Neural cell (in vitro differentiated cells): ENCODE data around the gene PPP1R36. TPM values are rescaled to one million over a fixed set of nuclear protein-coding genes. Genes with fewer than 3 reads are reported as not detected.
A peak's percentile ranks its signal among the peaks of the same experiment; 100 is the strongest.

Experiments used
- H2AFZ ChIP-seq: fragments of 200-600, 300-800 bp; sonication (generic), shearing (Covaris generic); 2 replicates; pipeline ENCODE4 v1.6.0; 2014; ENCODE audit warnings: low read depth, mild to moderate bottlenecking, antibody characterized with exemption, low read length, moderate library complexity
- H3F3A ChIP-seq: fragments of 200-600 bp; shearing (Covaris generic); 2 replicates; pipeline ENCODE4 v1.6.1; 2016; ENCODE audit warnings: mild to moderate bottlenecking, moderate library complexity, mixed read lengths, antibody characterized with exemption, low read length; ENCODE audit not compliant: insufficient read depth, poor library complexity, severe bottlenecking
- H3K27ac ChIP-seq: fragments of 200-600, 300-800 bp; sonication (generic), shearing (Covaris generic); 2 replicates; pipeline ENCODE4 v1.5.1; 2014; ENCODE audit warnings: mild to moderate bottlenecking, low read length, moderate library complexity
- H3K27me3 ChIP-seq: fragments of 300-800, 200-600 bp; sonication (generic), shearing (Covaris generic); 2 replicates; pipeline ENCODE4 v1.6.0; 2014; ENCODE audit warnings: mild to moderate bottlenecking, low read depth, low read length, moderate library complexity; ENCODE audit not compliant: insufficient read depth
- H3K36me3 ChIP-seq: fragments of 300-800, 200-600 bp; sonication (generic), shearing (Covaris generic); 2 replicates; pipeline ENCODE4 v1.5.1; 2014; ENCODE audit warnings: mild to moderate bottlenecking, antibody characterized with exemption, low read length, moderate library complexity; ENCODE audit not compliant: insufficient read depth
- H3K4me2 ChIP-seq: fragments of 300-800, 200-600 bp; sonication (generic), shearing (Covaris generic); 2 replicates; pipeline ENCODE4 v1.6.0; 2014; ENCODE audit warnings: mild to moderate bottlenecking, low read length
- H3K4me3 ChIP-seq: fragments of 300-800, 200-600 bp; sonication (generic), shearing (Covaris generic); 2 replicates; pipeline ENCODE4 v1.5.1; 2014; ENCODE audit warnings: mild to moderate bottlenecking, low read length, moderate library complexity
- H3K79me2 ChIP-seq: fragments of 200-600 bp; shearing (Covaris generic); replicated peaks from 2 replicates; pipeline ENCODE4 v1.6.0; 2014; ENCODE audit warnings: mild to moderate bottlenecking, low read length, moderate library complexity; ENCODE audit not compliant: insufficient read depth
- H3K9ac ChIP-seq: fragments of 300-800, 200-600 bp; sonication (generic), shearing (Covaris generic); 2 replicates; pipeline ENCODE4 v1.6.1; 2016; ENCODE audit warnings: mild to moderate bottlenecking, low read length, mixed read lengths
- H3K9me2 ChIP-seq: fragments of 200-600 bp; shearing (Covaris generic); 2 replicates; pipeline ENCODE4 v1.6.1; 2016; ENCODE audit warnings: mild to moderate bottlenecking, low read length, mixed read lengths; ENCODE audit not compliant: insufficient read depth
- H3K9me3 ChIP-seq: fragments of 200-600, 300-800 bp; sonication (generic), shearing (Covaris generic); 2 replicates; pipeline ENCODE4 v1.6.1; 2016; ENCODE audit warnings: mild to moderate bottlenecking, mixed run types, low read length, moderate library complexity, mixed read lengths
- H4K20me1 ChIP-seq: fragments of 200-600 bp; shearing (Covaris generic); 2 replicates; pipeline ENCODE4 v1.6.1; 2016; ENCODE audit warnings: mild to moderate bottlenecking, mixed run types; ENCODE audit not compliant: insufficient read depth
- CTCF ChIP-seq: fragments of 450-650 bp; IDR thresholded peaks from 2 replicates; pipeline ENCODE4 v1.5.1; 2014; ENCODE audit warnings: antibody characterized with exemption, mild to moderate bottlenecking, moderate library complexity; ENCODE audit not compliant: poor library complexity, severe bottlenecking
- EP300 ChIP-seq: fragments of 450-650 bp; conservative IDR thresholded peaks from 2 replicates; pipeline ENCODE4 v1.6.1; 2014; ENCODE audit warnings: antibody characterized with exemption, mild to moderate bottlenecking, moderate library complexity; ENCODE audit not compliant: poor library complexity, severe bottlenecking
- EZH2 ChIP-seq: fragments of 200-600, 300-800 bp; shearing (Covaris generic), sonication (generic); IDR thresholded peaks from 2 replicates; pipeline ENCODE4 v1.6.1; 2014; ENCODE audit warnings: antibody characterized with exemption, low read length, borderline replicate concordance, mild to moderate bottlenecking; ENCODE audit not compliant: insufficient read depth, poor library complexity, severe bottlenecking
- MXI1 ChIP-seq: fragments of 450-650 bp; conservative IDR thresholded peaks from 2 replicates; pipeline ENCODE4 v1.6.1; 2014; ENCODE audit warnings: antibody characterized with exemption, mild to moderate bottlenecking; ENCODE audit not compliant: poor library complexity, severe bottlenecking
- POLR2AphosphoS5 ChIP-seq: IDR thresholded peaks from 2 replicates; pipeline ENCODE4 v1.6.1; 2012
- RAD21 ChIP-seq: fragments of 450-650 bp; conservative IDR thresholded peaks from 2 replicates; pipeline ENCODE4 v1.6.1; 2014; ENCODE audit warnings: antibody characterized with exemption, mild to moderate bottlenecking, moderate library complexity
- REST ChIP-seq: IDR thresholded peaks from 2 replicates; pipeline ENCODE4 v1.6.1; 2012; ENCODE audit warnings: borderline replicate concordance
- SMC3 ChIP-seq: fragments of 450-650 bp; conservative IDR thresholded peaks from 2 replicates; pipeline ENCODE4 v1.6.1; 2014; ENCODE audit warnings: antibody characterized with exemption, mild to moderate bottlenecking, moderate library complexity; ENCODE audit not compliant: poor library complexity
- TAF1 ChIP-seq: IDR thresholded peaks from 2 replicates; pipeline ENCODE4 v1.6.1; 2012; ENCODE audit warnings: low read depth
- polyA plus RNA-seq: library from polyadenylated mRNA; depleted of rRNA; stranded (reverse); fragments of >200 nt; gene quantifications from 2 replicates; pipeline ENCODE4 v1.2.3, GENCODE V29; 2014

Gene PPP1R36
- polyA plus RNA-seq, 1 donor from 2014 or later: not detected

- H2AFZ ChIP-seq: no peak overlapping the region
- no peaks in the 10 kb centered on the region for H3K9me3 ChIP-seq
- no peaks in the 10 kb centered on the region for H4K20me1 ChIP-seq
- H3K27ac ChIP-seq: no peak overlapping the region
- TF ChIP-seq EZH2 (no peak), EP300 (no peak), SMC3 (no peak), CTCF (no peak), TAF1 (no peak), RAD21 (no peak), MXI1 (no peak), POLR2AphosphoS5 (no peak), REST (no peak)
- no peak overlapping the region for H3K9ac ChIP-seq
- no peaks in the 10 kb centered on the region for H3K27me3 ChIP-seq
- no peaks in the 10 kb centered on the region for H3F3A ChIP-seq
- no peaks in the 10 kb centered on the region for H3K9me2 ChIP-seq
- no peaks in the 10 kb centered on the region for H3K79me2 ChIP-seq
- H3K4me3 ChIP-seq: no peak overlapping the region
- H3K4me2 ChIP-seq: no peak overlapping the region
- no peaks in the 10 kb centered on the region for H3K36me3 ChIP-seq
Observed at GRCh38 chr14:64612021-64612380, 62.2 kb downstream of the PPP1R36 start.

DNA sequence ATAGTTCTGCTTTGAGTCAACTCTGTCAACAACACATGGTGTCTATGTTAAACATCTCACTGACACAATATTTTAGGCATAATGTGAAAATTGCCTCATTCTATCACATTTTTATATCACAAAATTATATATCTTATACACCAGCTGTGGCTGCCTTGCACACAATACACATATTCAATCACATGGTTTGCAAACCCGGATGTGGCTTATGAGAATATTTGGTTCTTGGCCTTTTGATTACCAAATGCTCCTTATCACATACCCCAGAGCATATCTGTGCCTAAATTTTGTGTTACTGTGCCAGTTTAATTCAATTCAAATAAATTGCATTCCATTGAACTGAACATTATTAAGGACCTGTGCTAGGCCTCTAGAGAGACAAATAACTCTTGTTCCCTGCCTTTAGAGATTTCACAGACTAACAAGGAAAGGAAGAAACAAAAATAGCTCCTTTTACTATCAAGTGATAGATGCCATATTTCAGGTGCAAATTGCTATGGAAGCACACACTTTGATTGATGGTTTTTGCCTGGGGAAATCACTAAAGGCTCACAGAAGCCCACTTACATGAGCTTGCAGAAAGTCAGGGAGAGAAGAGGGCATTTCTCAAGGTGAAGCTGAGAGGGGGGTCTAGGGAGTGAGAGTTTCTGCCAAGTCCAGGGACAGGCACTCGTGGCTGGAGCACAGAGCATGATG is 63.4 kb downstream of the PPP1R36 start:
- H4K20me1 ChIP-seq: no peaks in the 10 kb centered on the region
- H2AFZ ChIP-seq: no peak overlapping the region
- TF ChIP-seq POLR2AphosphoS5 (peak; percentile 45), EZH2 (no peak), TAF1 (no peak), EP300 (peak; percentile 71), RAD21 (no peak)
- H3K9me3 ChIP-seq: no peaks in the 10 kb centered on the region
- no peaks in the 10 kb centered on the region for H3K27me3 ChIP-seq
- H3K4me2 ChIP-seq: peak overlapping the region; percentile 59
- H3K36me3 ChIP-seq: no peaks in the 10 kb centered on the region
- H3K27ac ChIP-seq: peak overlapping the region; percentile 81
- H3K9ac ChIP-seq: no peak overlapping the region
- H3K9me2 ChIP-seq: no peaks in the 10 kb centered on the region
- H3F3A ChIP-seq: no peaks in the 10 kb centered on the region
- H3K79me2 ChIP-seq: no peaks in the 10 kb centered on the region
- H3K4me3 ChIP-seq: peak overlapping the region; percentile 33
